HG02973 (cell line): ENCODE results near the gene CLSTN1.

Experiments used
- ATAC-seq: cut with Tn5 transposase; IDR thresholded peaks from one replicate; pipeline ENCODE4 v1.9.1; 2021; ENCODE audit warnings: moderate library complexity; ENCODE audit not compliant: unreplicated experiment

Gene CLSTN1

GRCh38 chr1:9688599-9688998, 135.2 kb downstream of the CLSTN1 start:
- ATAC-seq: no peak

- ATAC-seq: no peak
These were observed 135.7 kb downstream of the CLSTN1 start for GRCh38 chr1:9687874-9688582.

GRCh38 chr1:9687120-9687873, 136.5 kb downstream of the CLSTN1 start:
- no peak for ATAC-seq

- no peak for ATAC-seq
These were observed 139.0 kb downstream of the CLSTN1 start for GRCh38 chr1:9684801-9685200.

- no peak for ATAC-seq
These were observed 142.9 kb downstream of the CLSTN1 start for GRCh38 chr1:9680828-9681227.

GRCh38 chr1:9680091-9680490, 143.7 kb downstream of the CLSTN1 start:
- no peak for ATAC-seq
